K562 (cell line): ENCODE data around the gene RNF168. TPM values are rescaled to one million over a fixed set of nuclear protein-coding genes. Genes with fewer than 3 reads are reported as not detected.

Source experiments
- BRF1 ChIP-seq: IDR thresholded peaks from 3 replicates; pipeline ENCODE4 v1.6.1; 2011; ENCODE audit warnings: borderline replicate concordance, mild to moderate bottlenecking; ENCODE audit not compliant: insufficient read length; ENCODE audit errors: extremely low read depth
- CBX1 ChIP-seq: sonication (generic); IDR thresholded peaks from 2 replicates; pipeline ENCODE4 v1.6.1; 2016; ENCODE audit warnings: antibody characterized with exemption, low read depth, mild to moderate bottlenecking
- CEBPB ChIP-seq: fragments of 450-650 bp; IDR thresholded peaks from 2 replicates; pipeline ENCODE4 v1.6.1; 2016; ENCODE audit warnings: missing genetic modification characterization, missing compliant biosample characterization
- CLOCK ChIP-seq: fragments of 250-450 bp; sonication (Bioruptor Pico); IDR thresholded peaks from 2 replicates; pipeline ENCODE4 v1.4.0; 2020; ENCODE audit warnings: mild to moderate bottlenecking, moderate library complexity, borderline replicate concordance
- CTCFL ChIP-seq: IDR thresholded peaks from 2 replicates; pipeline ENCODE4 v1.6.1; 2011; ENCODE audit warnings: borderline replicate concordance, low read depth, mild to moderate bottlenecking, moderate library complexity, low read length; ENCODE audit not compliant: insufficient read depth, poor library complexity, severe bottlenecking
- E2F3 ChIP-seq: fragments of 250-450 bp; sonication (Bioruptor Pico); IDR thresholded peaks from 2 replicates; pipeline ENCODE4 v1.4.0; 2020; ENCODE audit warnings: mild to moderate bottlenecking
- EZH2 ChIP-seq: IDR thresholded peaks from 2 replicates; pipeline ENCODE4 v1.6.1; 2012; ENCODE audit warnings: low read depth, mild to moderate bottlenecking, inconsistent platforms, low read length, borderline replicate concordance
- FOXA3 ChIP-seq, 2 experiments: fragments of 450-650 bp in 1 of 2; sonication (generic) in 1 of 2; formaldehyde crosslinking; IDR thresholded peaks in 1 of 2; conservative IDR thresholded peaks in 1 of 2; 2 replicates each; pipeline versions ENCODE4 v1.4.0 to v1.8.0; 2020 to 2022; ENCODE audit warnings: mild to moderate bottlenecking in 2 of 2, missing genetic modification reagents in 1 of 2
- GABPB2 ChIP-seq: fragments of 250-450 bp; sonication (Bioruptor Pico); conservative IDR thresholded peaks from 2 replicates; pipeline ENCODE4 v1.5.1; 2021; ENCODE audit warnings: mild to moderate bottlenecking
- PCBP1 ChIP-seq: fragments of 200-400 bp; formaldehyde crosslinking; IDR thresholded peaks from 2 replicates; pipeline ENCODE4 v1.6.1; 2018; ENCODE audit warnings: mild to moderate bottlenecking, low read depth, low read length; ENCODE audit not compliant: poor library complexity, severe bottlenecking
- PTBP1 ChIP-seq: fragments of 200-400 bp; formaldehyde crosslinking; IDR thresholded peaks from 2 replicates; pipeline ENCODE4 v1.6.1; 2017; ENCODE audit warnings: low read depth, low read length
- RAD51 ChIP-seq: fragments of 450-650 bp; IDR thresholded peaks from 2 replicates; pipeline ENCODE4 v1.7.1; 2016; ENCODE audit warnings: low read depth, mild to moderate bottlenecking, borderline replicate concordance
- RCOR1 ChIP-seq, 2 experiments: IDR thresholded peaks; 2 replicates each; pipeline ENCODE4 v1.6.1; 2012; ENCODE audit warnings: low read depth in 2 of 2, low read length in 2 of 2, borderline replicate concordance in 1 of 2, improper control_type of control experiment in 1 of 2
- RNF2 ChIP-seq: sonication (generic); IDR thresholded peaks from 2 replicates; pipeline ENCODE4 v1.6.1; 2016
- SAFB ChIP-seq: fragments of 200-400 bp; formaldehyde crosslinking; IDR thresholded peaks from 2 replicates; pipeline ENCODE4 v1.6.1; 2017; ENCODE audit warnings: low read depth, low read length, borderline replicate concordance
- TOE1 ChIP-seq, 2 experiments: fragments of 450-650 bp in 1 of 2; sonication (generic) in 1 of 2; formaldehyde crosslinking in 1 of 2; IDR thresholded peaks; 2 replicates each; pipeline versions ENCODE4 v1.7.1 to v1.8.0; 2016 to 2022; ENCODE audit warnings: borderline replicate concordance in 2 of 2, mild to moderate bottlenecking in 2 of 2, antibody characterized with exemption in 1 of 2, inconsistent platforms in 1 of 2, low read depth in 1 of 2, missing genetic modification reagents in 1 of 2, moderate library complexity in 1 of 2
- U2AF2 ChIP-seq: fragments of 200-400 bp; formaldehyde crosslinking; optimal IDR thresholded peaks from 2 replicates; pipeline ENCODE3; 2017; ENCODE audit warnings: low read depth, mild to moderate bottlenecking, low read length
- ZBED1 ChIP-seq: IDR thresholded peaks from 2 replicates; pipeline ENCODE4 v1.6.1; 2014
- ZFPM2 ChIP-seq: fragments of 250-450 bp; sonication (Bioruptor Pico); IDR thresholded peaks from 2 replicates; pipeline ENCODE4 v1.5.1; 2022; ENCODE audit warnings: mild to moderate bottlenecking
- ZNF24 ChIP-seq: fragments of 450-650 bp; IDR thresholded peaks from 2 replicates; pipeline ENCODE4 v1.6.1; 2016
- ZNF253 ChIP-seq: fragments of 250-450 bp; sonication (Bioruptor Pico); conservative IDR thresholded peaks from 2 replicates; pipeline ENCODE4 v1.6.1; 2021; ENCODE audit warnings: mild to moderate bottlenecking
- ZNF583 ChIP-seq: fragments of 250-450 bp; sonication (Bioruptor Pico); IDR thresholded peaks from 2 replicates; pipeline ENCODE4 v1.4.0; 2020
- ZNF75A ChIP-seq: fragments of 450-650 bp; formaldehyde crosslinking; IDR thresholded peaks from 2 replicates; pipeline ENCODE4 v1.4.0; 2020; ENCODE audit warnings: mild to moderate bottlenecking
- polyA plus RNA-seq, 8 experiments: library from polyadenylated mRNA; depleted of rRNA in 4 of 8; stranded (reverse) in 5 of 8; unstranded in 3 of 8; fragments of >200 nt; fragmentation: Nextera tagmentation in 2 of 8; fragmentation: Illumina TruSeq in 1 of 8; extraction: Ambion mirVana in 2 of 8; extraction: Trizol in 1 of 8; gene quantifications; 2 replicates each; pipeline versions ENCODE4 v1.2.1 to v1.2.3, GENCODE V29; 2011 to 2014; ENCODE audit warnings: inconsistent platforms in 1 of 8, missing spikeins in 1 of 8
- total RNA-seq, 7 experiments: library from RNA; depleted of rRNA in 6 of 7; stranded (reverse); fragments of >200 nt in 6 of 7; fragmentation: Illumina TruSeq in 2 of 7; extraction: Trizol in 2 of 7; gene quantifications; 2 replicates each; pipeline versions ENCODE4 v1.2.1 to v1.2.3, GENCODE V29; 2011 to 2021; ENCODE audit warnings: low replicate concordance in 1 of 7

RNF168 gene
- total and polyA plus RNA-seq, 9 of the 15 experiments (the other 6 are each of a cell fraction or from before 2014, with no cell fraction given): 6.0 to 32.1 (median 16.6) TPM

GRCh38 chr3:196432137-196432879 lies 71.3 kb downstream of the RNF168 start, which contains the start of gene UBXN7 (continued):
- TF ChIP-seq CLOCK (CRISPR knock-in tag) (no peak), ZBED1 (no peak), ZNF253 (no peak), E2F3 (no peak), FOXA3 (CRISPR knock-in tag; conservative IDR thresholded peaks at IDR 0.05 in 1 of 2, IDR thresholded peaks at IDR 0.05 in 1 of 2) (peak in 1 of 2 experiments; percentile 83; a peak in 1 of 4 replicates), RAD51 (no peak), SAFB (no peak), CTCFL (no peak), PCBP1 (no peak), EZH2 (no peak), GABPB2 (CRISPR knock-in tag) (no peak), ZNF75A (CRISPR knock-in tag) (no peak), CEBPB (no peak), CBX1 (0 out of 2 replicates have a peak, but pooled peaks have one; percentile 67), ZNF583 (CRISPR knock-in tag) (no peak), PTBP1 (no peak), RCOR1 (IDR thresholded peaks at IDR 0.05; ENCODE audit: borderline replicate concordance in 1 of 2, low read depth in 2 of 2, low read length in 2 of 2) (peak in 1 of 2 experiments; percentile 25; a peak in 1 of 4 replicates), ZFPM2 (CRISPR knock-in tag) (no peak), ZNF24 (peak; percentile 38; the same call in 1 of the 2 replicates), BRF1 (no peak), TOE1 (IDR thresholded peaks at IDR 0.05; ENCODE audit: borderline replicate concordance) (no peak), TOE1 (CRISPR knock-in tag; IDR thresholded peaks at IDR 0.05; ENCODE audit: borderline replicate concordance, low read depth) (no peak), RNF2 (no peak), U2AF2 (no peak)
